ENCODE measurements around the gene AP5Z1.

GRCh38 chr7:4731803-4732202 lies 43.6 kb upstream of the AP5Z1 start:
- TF ChIP-seq POLR2A (IDR thresholded peaks at IDR 0.05; ENCODE audit: low read depth), result no peak
- no peak for TF ChIP-seq CTCF (IDR thresholded peaks at IDR 0.05)

Data from esophagus muscularis mucosa (tissue), 3 donors.